Astrocyte of the cerebellum (primary cell): ENCODE results near the gene TNNI2.

Experiments used
- DNase-seq: peaks from one replicate; pipeline ENCODE4 v3.0.0-alpha.2; 2011; ENCODE audit warnings: low read depth
- H3K4me3 ChIP-seq: 2 replicates; pipeline ENCODE4 v1.5.1; 2011; ENCODE audit warnings: mild to moderate bottlenecking, low read depth, low read length, moderate library complexity
- in situ Hi-C: cut with HindIII; loops from 2 replicates; pipeline ENCODE4 v1.10.0; 2017; ENCODE audit warnings: low sequenced_read_pairs
- TF ChIP-seq, protein P1 (sequence below): IDR thresholded peaks from 2 replicates; pipeline ENCODE4 v1.5.1; 2012; ENCODE audit warnings: low read length, low read depth, moderate library complexity, mild to moderate bottlenecking; ENCODE audit errors: missing control alignments

TNNI2 gene

DNA sequence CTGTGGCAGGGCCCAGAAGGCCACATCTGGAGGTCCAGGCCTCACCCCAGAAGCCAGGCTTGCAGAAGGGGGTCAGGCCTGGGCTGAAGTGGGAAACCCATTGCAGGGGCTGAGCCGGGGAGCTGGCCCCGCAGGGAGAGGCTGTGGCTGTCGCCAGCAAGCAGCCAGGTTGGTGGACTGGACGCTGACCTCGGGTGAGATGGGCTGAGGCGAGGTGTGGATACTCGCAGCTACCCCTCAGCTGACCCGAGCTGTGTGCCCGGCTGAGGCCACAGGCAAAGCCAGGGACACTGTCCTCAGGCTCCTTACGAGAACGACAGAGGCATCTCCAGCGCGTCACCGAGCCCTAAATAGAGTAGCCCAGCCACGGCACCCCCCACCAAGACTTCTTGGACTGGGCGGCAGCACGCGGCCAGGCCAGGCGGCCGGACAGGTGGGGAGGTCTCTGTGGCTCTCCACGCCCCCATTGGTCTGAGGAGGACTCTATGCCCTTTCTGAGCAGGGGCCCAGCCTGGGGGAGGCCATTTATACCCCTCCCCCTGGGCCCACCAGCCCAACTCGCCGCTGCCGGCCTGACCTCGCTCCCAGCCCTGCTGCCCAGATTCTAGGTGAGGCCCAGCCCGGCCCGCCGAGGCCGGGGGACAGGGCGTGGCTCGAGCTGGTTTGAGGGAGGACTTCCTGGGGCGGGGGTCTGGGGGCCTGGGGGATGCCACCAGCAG is at the start of gene TNNI2:
Gene TNNI2, plus strand, starts transcription at position 556 of the 719 bp plus-strand sequence. CDS start 716 bp downstream, outside the sequence.
- TF ChIP-seq, protein P1, sequence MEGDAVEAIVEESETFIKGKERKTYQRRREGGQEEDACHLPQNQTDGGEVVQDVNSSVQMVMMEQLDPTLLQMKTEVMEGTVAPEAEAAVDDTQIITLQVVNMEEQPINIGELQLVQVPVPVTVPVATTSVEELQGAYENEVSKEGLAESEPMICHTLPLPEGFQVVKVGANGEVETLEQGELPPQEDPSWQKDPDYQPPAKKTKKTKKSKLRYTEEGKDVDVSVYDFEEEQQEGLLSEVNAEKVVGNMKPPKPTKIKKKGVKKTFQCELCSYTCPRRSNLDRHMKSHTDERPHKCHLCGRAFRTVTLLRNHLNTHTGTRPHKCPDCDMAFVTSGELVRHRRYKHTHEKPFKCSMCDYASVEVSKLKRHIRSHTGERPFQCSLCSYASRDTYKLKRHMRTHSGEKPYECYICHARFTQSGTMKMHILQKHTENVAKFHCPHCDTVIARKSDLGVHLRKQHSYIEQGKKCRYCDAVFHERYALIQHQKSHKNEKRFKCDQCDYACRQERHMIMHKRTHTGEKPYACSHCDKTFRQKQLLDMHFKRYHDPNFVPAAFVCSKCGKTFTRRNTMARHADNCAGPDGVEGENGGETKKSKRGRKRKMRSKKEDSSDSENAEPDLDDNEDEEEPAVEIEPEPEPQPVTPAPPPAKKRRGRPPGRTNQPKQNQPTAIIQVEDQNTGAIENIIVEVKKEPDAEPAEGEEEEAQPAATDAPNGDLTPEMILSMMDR, result no peak
- DNase-seq, result no peak
- in situ Hi-C loops, result no loop called here
- no peak within 1 kb of the TSS for H3K4me3 ChIP-seq

DNA sequence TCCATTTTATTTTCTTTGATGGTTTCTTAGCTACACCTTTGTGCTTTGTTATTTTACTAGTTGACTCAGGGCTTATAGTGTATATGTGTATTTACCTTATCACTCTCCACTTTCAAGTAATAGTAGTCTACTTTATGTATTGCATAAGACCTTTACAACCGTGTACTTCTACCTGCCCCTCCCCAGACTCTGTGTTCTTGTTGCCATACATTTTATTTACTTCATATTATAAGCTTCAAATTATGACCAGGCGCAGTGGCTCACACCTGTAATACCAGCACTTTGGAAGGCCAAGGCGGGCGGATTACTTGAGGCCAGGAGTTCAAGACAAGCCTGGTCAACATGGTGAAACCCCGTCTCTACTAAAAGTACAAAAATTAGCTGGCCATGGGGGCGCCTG is 46.9 kb upstream of the TNNI2 start:
- no peak for DNase-seq
- H3K4me3 ChIP-seq, result no peak overlapping the region
- in situ Hi-C loops, result no loop called here
- TF ChIP-seq, protein P1, result no peak

DNA sequence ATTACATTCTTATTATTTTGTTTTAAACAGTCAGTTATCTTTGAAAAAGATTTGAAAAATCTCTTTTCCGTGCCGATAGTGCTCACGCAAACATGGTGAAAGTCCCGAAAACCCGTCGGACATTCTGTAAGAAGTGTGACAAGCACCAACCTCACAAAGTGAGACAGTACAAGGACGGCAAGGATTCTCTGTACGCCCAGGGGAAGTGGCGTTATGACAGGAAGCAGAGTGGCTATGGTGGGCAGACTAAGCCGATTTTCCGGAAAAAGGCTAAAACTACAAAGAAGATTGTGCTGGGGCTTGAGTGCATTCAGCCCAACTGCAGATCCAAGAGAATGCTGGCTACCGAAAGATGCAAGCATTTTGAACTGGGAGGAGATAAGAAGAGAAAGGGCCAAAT is 46.3 kb upstream of the TNNI2 start:
- DNase-seq, result no peak
- TF ChIP-seq, protein P1, result no peak
- no peak overlapping the region for H3K4me3 ChIP-seq
- in situ Hi-C loops, result no loop called here

DNA sequence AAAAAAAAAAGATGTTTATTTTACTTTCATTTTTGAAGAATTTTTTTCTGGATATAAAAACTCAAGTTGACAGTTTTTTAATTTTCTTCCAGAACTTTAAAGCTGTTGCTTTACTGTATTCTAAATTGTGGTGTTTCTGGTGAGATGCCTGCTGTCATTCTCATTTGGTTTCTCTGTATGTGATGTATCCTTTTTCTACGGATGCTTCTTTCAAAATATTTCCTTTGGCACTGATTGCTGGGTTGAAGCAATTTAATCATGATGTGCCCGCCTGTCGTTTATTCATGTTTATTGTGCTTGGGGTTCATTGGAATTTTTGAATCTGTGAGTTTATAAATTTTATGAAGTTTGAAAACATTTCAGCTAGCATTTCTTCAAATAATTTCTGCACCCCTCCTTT is 45.7 kb upstream of the TNNI2 start:
- no peak for DNase-seq
- in situ Hi-C loops, result no loop called here
- TF ChIP-seq, protein P1, result no peak
- H3K4me3 ChIP-seq, result no peak overlapping the region

DNA sequence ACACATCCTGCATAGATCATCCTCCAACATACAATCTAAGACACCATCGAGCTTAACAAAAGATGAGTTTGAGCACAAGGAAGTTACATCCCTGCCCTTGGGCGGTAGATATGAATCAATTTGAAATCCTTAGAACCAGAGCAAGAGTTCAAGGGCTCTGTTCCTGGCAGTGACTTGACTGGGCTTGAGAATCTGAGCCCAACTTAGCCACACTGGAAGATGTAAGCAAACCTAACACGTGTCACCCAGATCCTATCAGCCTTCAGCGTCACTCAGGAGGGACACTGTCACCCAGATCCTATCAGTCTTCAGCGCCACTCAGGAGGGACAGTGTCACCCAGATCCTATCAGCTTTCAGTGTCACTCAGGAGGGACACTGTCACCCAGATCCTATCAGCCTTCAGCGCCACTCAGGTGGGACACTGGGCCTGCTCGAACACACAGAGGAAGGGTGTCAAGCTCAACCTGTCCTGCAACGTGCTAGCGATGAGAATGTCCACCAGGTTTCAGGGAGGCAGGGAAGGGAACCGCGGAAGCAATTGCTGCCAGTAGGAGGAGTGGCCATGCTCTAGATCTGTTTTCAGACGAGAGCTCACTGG is 42.3 kb upstream of the TNNI2 start:
- no peak overlapping the region for H3K4me3 ChIP-seq
- no peak for DNase-seq

DNA sequence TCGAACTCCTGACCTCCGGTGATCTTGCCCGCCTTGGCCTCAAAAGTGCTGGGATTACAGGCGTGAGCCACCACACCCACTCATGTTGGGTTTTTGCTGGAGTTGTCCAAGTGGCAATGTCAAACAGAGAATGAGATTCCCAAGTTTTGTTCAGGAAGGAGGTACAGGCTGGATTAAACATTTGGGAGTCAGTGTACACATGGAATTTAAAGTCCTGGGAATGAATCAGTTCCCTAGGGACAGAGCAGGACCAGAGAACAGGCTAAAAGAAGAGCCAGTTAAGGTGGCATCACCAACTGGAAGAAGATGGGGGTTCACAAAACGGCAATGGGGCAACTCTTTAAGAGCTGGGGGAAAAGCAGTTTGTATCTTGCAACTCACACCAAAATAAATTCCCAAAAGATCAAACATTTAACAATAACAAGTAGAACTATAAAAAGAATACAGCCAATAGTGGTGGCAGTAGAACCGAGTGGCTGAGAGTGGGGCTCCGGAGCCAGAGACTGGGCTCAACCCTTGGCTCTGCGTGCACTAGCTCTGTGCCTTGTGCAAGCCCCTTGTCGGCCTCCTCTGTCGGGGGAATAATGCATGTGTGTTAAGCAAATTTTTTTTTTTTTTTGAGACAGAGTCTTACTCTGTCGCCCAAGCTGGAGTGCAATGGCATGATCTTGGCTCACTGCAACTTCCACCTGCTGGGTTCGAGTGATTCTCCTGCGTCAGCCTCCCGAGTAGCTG is 41.2 kb upstream of the TNNI2 start:
- H3K4me3 ChIP-seq, result no peak overlapping the region
- TF ChIP-seq, protein P1, result no peak
- in situ Hi-C loops, result no loop called here
- DNase-seq, result no peak

More for the DNA sequence above, 42.3 kb upstream of the TNNI2 start:
- in situ Hi-C loops, result no loop called here
- TF ChIP-seq, protein P1, result no peak
